ENCODE measurements around the gene SLCO4C1.

GRCh38 chr5:102270036-102270435 is 26.0 kb downstream of the SLCO4C1 start:
- TF ChIP-seq CTCF (IDR thresholded peaks at IDR 0.05) = no peak
- TF ChIP-seq EZH2 (IDR thresholded peaks at IDR 0.05) = no peak
- TF ChIP-seq EZH2phosphoT487 (IDR thresholded peaks at IDR 0.05) = no peak
